GM21367 (cell line): ENCODE data around the gene TM9SF4.
A peak's percentile ranks its signal among the peaks of the same experiment; 100 is the strongest.

Source experiments
- ATAC-seq: cut with Tn5 transposase; IDR thresholded peaks from one replicate; pipeline ENCODE4 v1.9.1; 2021; ENCODE audit not compliant: unreplicated experiment

Gene TM9SF4

GRCh38 chr20:32109392-32110172, at the start of gene TM9SF4:
Gene TM9SF4 (plus strand): TSS chr20:32109714. CDS start chr20:32109741, 27 bp downstream.
- peak; percentile 70 for ATAC-seq

- ATAC-seq = no peak
Observed at GRCh38 chr20:32062776-32063170, 46.7 kb upstream of the TM9SF4 start.

GRCh38 chr20:32063695-32064094, 45.8 kb upstream of the TM9SF4 start:
- no peak for ATAC-seq

- no peak for ATAC-seq
Observed at GRCh38 chr20:32064667-32065066, 44.8 kb upstream of the TM9SF4 start.

- no peak for ATAC-seq
Observed at GRCh38 chr20:32067234-32067821, 42.2 kb upstream of the TM9SF4 start.

- no peak for ATAC-seq
Observed at GRCh38 chr20:32068174-32068573, 41.3 kb upstream of the TM9SF4 start.

- no peak for ATAC-seq
Observed at GRCh38 chr20:32069711-32070110, 39.8 kb upstream of the TM9SF4 start.

- no peak for ATAC-seq
Observed at GRCh38 chr20:32070282-32070681, 39.2 kb upstream of the TM9SF4 start.

GRCh38 chr20:32070690-32071213, 38.8 kb upstream of the TM9SF4 start:
- no peak for ATAC-seq

- no peak for ATAC-seq
Observed at GRCh38 chr20:32071395-32072167, 37.9 kb upstream of the TM9SF4 start.

GRCh38 chr20:32072168-32072750, 37.3 kb upstream of the TM9SF4 start:
- no peak for ATAC-seq

- ATAC-seq = no peak
Observed at GRCh38 chr20:32075534-32075933, 34.0 kb upstream of the TM9SF4 start.

- no peak for ATAC-seq
Observed at GRCh38 chr20:32077190-32077589, 32.3 kb upstream of the TM9SF4 start.

- ATAC-seq = no peak
Observed at GRCh38 chr20:32078322-32078721, 31.2 kb upstream of the TM9SF4 start.

GRCh38 chr20:32078791-32079190, 30.7 kb upstream of the TM9SF4 start:
- ATAC-seq = no peak

- no peak for ATAC-seq
Observed at GRCh38 chr20:32079655-32080109, 29.8 kb upstream of the TM9SF4 start.

- ATAC-seq = no peak
Observed at GRCh38 chr20:32080783-32081182, 28.7 kb upstream of the TM9SF4 start.

- ATAC-seq = no peak
Observed at GRCh38 chr20:32083469-32083868, 26.0 kb upstream of the TM9SF4 start.

- no peak for ATAC-seq
Observed at GRCh38 chr20:32087070-32087469, 22.4 kb upstream of the TM9SF4 start.

- no peak for ATAC-seq
Observed at GRCh38 chr20:32088759-32089158, 20.8 kb upstream of the TM9SF4 start.
